Smooth muscle cell (in vitro differentiated cells): ENCODE measurements around the gene TAS2R10. TPM values are rescaled to one million over a fixed set of nuclear protein-coding genes. Genes with fewer than 3 reads are reported as not detected.

Experiments
- DNase-seq: peaks from one replicate; lab custom pipeline; 2025; ENCODE audit not compliant: unreplicated experiment; lab: John Stamatoyannopoulos, UW
- H2AFZ ChIP-seq: fragments of 200-600 bp; sonication (generic); 2 replicates; pipeline ENCODE4 v1.6.0; 2016; ENCODE audit warnings: antibody characterized with exemption, low read depth, mild to moderate bottlenecking
- H3F3A ChIP-seq: fragments of 200-600 bp; sonication (generic); 2 replicates; pipeline ENCODE4 v1.6.0; 2017; ENCODE audit warnings: antibody characterized with exemption, low read depth
- H3K27ac ChIP-seq: fragments of 200-600 bp; sonication (generic); 2 replicates; pipeline ENCODE4 v1.5.1; 2016; ENCODE audit warnings: low read depth, mild to moderate bottlenecking
- H3K27me3 ChIP-seq: fragments of 200-600 bp; sonication (generic); 2 replicates; pipeline ENCODE4 v1.6.1; 2016; ENCODE audit warnings: low read depth, mild to moderate bottlenecking
- H3K36me3 ChIP-seq: fragments of 200-600 bp; sonication (generic); 2 replicates; pipeline ENCODE4 v1.5.1; 2016; ENCODE audit warnings: low read depth
- H3K4me1 ChIP-seq: fragments of 200-600 bp; sonication (generic); 2 replicates; pipeline ENCODE4 v1.5.1; 2016; ENCODE audit warnings: low read depth
- H3K4me2 ChIP-seq: fragments of 200-600 bp; sonication (generic); 2 replicates; pipeline ENCODE4 v1.6.0; 2016; ENCODE audit warnings: mild to moderate bottlenecking
- H3K4me3 ChIP-seq: fragments of 200-600 bp; sonication (generic); 2 replicates; pipeline ENCODE4 v1.5.1; 2016; ENCODE audit warnings: mild to moderate bottlenecking
- H3K79me2 ChIP-seq: fragments of 200-600 bp; sonication (generic); 2 replicates; pipeline ENCODE4 v1.6.0; 2016; ENCODE audit warnings: low read depth, mild to moderate bottlenecking
- H3K9ac ChIP-seq: fragments of 200-600 bp; sonication (generic); 2 replicates; pipeline ENCODE4 v1.6.0; 2016; ENCODE audit warnings: low read depth
- H3K9me3 ChIP-seq: fragments of 200-600 bp; sonication (generic); replicated peaks from 2 replicates; pipeline ENCODE4 v1.5.1; 2016; ENCODE audit warnings: low read depth
- H4K20me1 ChIP-seq: fragments of 200-600 bp; sonication (generic); 2 replicates; pipeline ENCODE4 v1.6.0; 2016; ENCODE audit warnings: low read depth
- CTCF ChIP-seq: fragments of 200-600 bp; sonication (generic); IDR thresholded peaks from 2 replicates; pipeline ENCODE4 v1.5.1; 2017; ENCODE audit warnings: borderline replicate concordance, mild to moderate bottlenecking, antibody characterized with exemption; ENCODE audit not compliant: insufficient read depth, poor library complexity, severe bottlenecking
- WGBS: methylation state at CpG from one replicate; pipeline ENCODE4 v1.1.7; 2016; ENCODE audit warnings: low lambda C conversion rate; 5-methylcytosine and 5-hydroxymethylcytosine counted together
- polyA plus RNA-seq: library from polyadenylated mRNA; unstranded; fragments of >200 nt; fragmentation: Nextera tagmentation; extraction: Ambion mirVana; gene quantifications from 2 replicates; pipeline ENCODE4 v1.2.1, GENCODE V29; 2016
- total RNA-seq: library from RNA; depleted of rRNA; stranded (reverse); fragments of >200 nt; gene quantifications from 2 replicates; pipeline ENCODE4 v1.2.3, GENCODE V29; 2014

Gene TAS2R10
- total and polyA plus RNA-seq, 2 experiments from 2014 or later, result 0.50 to 8.4 TPM

DNA sequence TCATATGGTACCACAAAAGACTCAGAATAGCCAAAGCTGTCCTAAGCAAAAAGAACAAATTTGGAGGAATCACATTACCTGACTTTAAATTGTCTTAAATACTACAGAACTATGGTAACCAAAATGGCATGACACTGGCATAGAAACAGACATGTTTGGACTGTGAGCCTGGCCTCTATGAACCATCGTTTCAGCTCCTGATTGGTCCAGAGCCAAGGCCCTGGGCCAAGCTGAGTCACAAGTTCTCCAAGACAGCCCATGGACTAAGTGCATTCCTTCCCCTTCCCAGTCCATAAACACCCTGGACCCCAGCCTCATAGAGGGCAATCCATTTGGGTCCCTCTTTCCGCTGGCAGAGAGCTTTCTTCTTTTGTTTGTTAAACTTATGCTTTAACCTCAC, 35.2 kb upstream of the TAS2R10 start:
- 89% methylated on average over 2 of the region's 2 CpGs for WGBS
- Histone ChIP-seq H3K4me2 (no peak overlapping the region), H3K27ac (no peak overlapping the region), H3K79me2 (no peaks in the 10 kb centered on the region), H3K4me1 (no peaks in the 10 kb centered on the region), H3K27me3 (no peaks in the 10 kb centered on the region), H3K36me3 (peaks cover 15% of the 10 kb centered on the region), H3K9ac (no peak overlapping the region), H3F3A (no peaks in the 10 kb centered on the region), H3K9me3 (peaks cover 12% of the 10 kb centered on the region), H4K20me1 (no peaks in the 10 kb centered on the region), H2AFZ (no peak overlapping the region), H3K4me3 (no peak overlapping the region)
- no peak for DNase-seq
- no peak for TF ChIP-seq CTCF

GRCh38 chr12:10855807-10856206, 29.6 kb upstream of the TAS2R10 start:
- DNase-seq, result no peak
- H3K79me2 ChIP-seq, result no peaks in the 10 kb centered on the region
- H3F3A ChIP-seq, result no peaks in the 10 kb centered on the region
- no peak for TF ChIP-seq CTCF
- 96% methylated on average over 2 of the region's 2 CpGs for WGBS
- no peak overlapping the region for H3K4me2 ChIP-seq
- H3K4me1 ChIP-seq, result no peaks in the 10 kb centered on the region
- H3K36me3 ChIP-seq, result peaks cover 8% of the 10 kb centered on the region
- H3K9me3 ChIP-seq, result peaks cover 12% of the 10 kb centered on the region
- H3K27me3 ChIP-seq, result no peaks in the 10 kb centered on the region
- H2AFZ ChIP-seq, result no peak overlapping the region
- no peak overlapping the region for H3K4me3 ChIP-seq
- H3K27ac ChIP-seq, result no peak overlapping the region
- no peak overlapping the region for H3K9ac ChIP-seq
- H4K20me1 ChIP-seq, result no peaks in the 10 kb centered on the region

DNA sequence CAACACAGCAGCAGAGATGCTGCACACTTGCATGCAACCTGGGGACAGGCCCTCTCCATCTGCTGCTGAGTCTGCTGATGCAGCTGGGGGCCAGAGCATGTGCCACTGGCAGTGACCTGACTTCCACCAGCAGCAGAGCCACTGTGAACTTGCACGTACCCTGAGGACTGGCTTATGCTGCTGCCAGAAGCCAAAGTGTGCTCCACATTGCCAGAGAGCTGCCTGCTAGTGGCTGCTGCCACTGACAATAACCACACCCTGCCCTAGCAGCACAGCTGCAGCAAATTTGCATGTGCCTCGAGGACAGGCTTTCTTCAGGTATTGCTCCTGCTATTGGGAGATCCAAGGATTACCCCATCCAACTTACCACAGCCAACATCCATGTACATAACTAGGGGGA, 27.6 kb upstream of the TAS2R10 start:
- H3K9me3 ChIP-seq, result peaks cover 12% of the 10 kb centered on the region
- no peaks in the 10 kb centered on the region for H4K20me1 ChIP-seq
- no peak overlapping the region for H3K27ac ChIP-seq
- DNase-seq, result no peak
- no peaks in the 10 kb centered on the region for H3F3A ChIP-seq
- H3K27me3 ChIP-seq, result no peaks in the 10 kb centered on the region
- no peak overlapping the region for H2AFZ ChIP-seq
- H3K79me2 ChIP-seq, result no peaks in the 10 kb centered on the region
- peaks cover 8% of the 10 kb centered on the region for H3K36me3 ChIP-seq
- 84% methylated on average over 2 of the region's 2 CpGs for WGBS
- no peak for TF ChIP-seq CTCF
- no peak overlapping the region for H3K9ac ChIP-seq
- H3K4me2 ChIP-seq, result no peak overlapping the region
- H3K4me3 ChIP-seq, result no peak overlapping the region
- H3K4me1 ChIP-seq, result no peaks in the 10 kb centered on the region

- no peak overlapping the region for H3K4me2 ChIP-seq
- 93% methylated on average over 4 of the region's 4 CpGs for WGBS
- no peaks in the 10 kb centered on the region for H3K79me2 ChIP-seq
- no peak overlapping the region for H3K9ac ChIP-seq
- H3K9me3 ChIP-seq, result no peaks in the 10 kb centered on the region
- H3K4me1 ChIP-seq, result no peaks in the 10 kb centered on the region
- H3F3A ChIP-seq, result no peaks in the 10 kb centered on the region
- H3K27ac ChIP-seq, result no peak overlapping the region
- H3K4me3 ChIP-seq, result no peak overlapping the region
- H3K27me3 ChIP-seq, result no peaks in the 10 kb centered on the region
- H2AFZ ChIP-seq, result no peak overlapping the region
- no peaks in the 10 kb centered on the region for H3K36me3 ChIP-seq
- no peak for TF ChIP-seq CTCF
- H4K20me1 ChIP-seq, result no peaks in the 10 kb centered on the region
- no peak for DNase-seq
These were observed 25.2 kb upstream of the TAS2R10 start for GRCh38 chr12:10851243-10851858.
